Vagina (tissue), 2 donors: Measurements from ENCODE around the gene PTP4A2.

Experiments
- POLR2A ChIP-seq, 2 donors: fragments of 450-650 bp; IDR thresholded peaks; one replicate each; pipeline ENCODE4 v1.6.1; 2017; ENCODE audit warnings: antibody characterized with exemption in 2 of 2, mild to moderate bottlenecking in 2 of 2, moderate library complexity in 2 of 2
- TF ChIP-seq, protein P1 (sequence below), 3 experiments: fragments of 450-650 bp in 2 of 3; fragments of 200-600 bp in 1 of 3; sonication (generic) in 1 of 3; IDR thresholded peaks; one replicate each; pipeline ENCODE4 v1.5.1; 2017 to 2019; ENCODE audit warnings: antibody characterized with exemption in 3 of 3, mild to moderate bottlenecking in 2 of 3, moderate library complexity in 2 of 3

DNA sequence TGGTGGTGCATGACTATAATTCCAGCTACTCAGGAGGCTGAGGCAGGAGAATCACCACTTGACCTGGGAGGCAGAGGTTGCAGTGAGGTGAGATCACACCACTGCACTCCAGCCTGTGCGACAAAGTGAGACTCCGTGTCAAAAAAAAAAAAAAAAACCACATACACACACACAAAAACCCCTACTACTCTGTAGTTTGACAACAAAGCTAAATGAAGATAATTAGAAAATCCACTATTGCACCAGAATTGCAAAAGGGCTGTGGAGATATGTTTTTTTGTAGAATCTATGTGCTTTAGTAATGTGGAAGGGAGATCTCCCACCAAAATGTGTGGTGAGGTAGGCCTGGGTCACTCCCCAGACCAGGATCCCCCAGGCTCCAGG, 43.3 kb upstream of the PTP4A2 start:
- TF ChIP-seq, protein P1, sequence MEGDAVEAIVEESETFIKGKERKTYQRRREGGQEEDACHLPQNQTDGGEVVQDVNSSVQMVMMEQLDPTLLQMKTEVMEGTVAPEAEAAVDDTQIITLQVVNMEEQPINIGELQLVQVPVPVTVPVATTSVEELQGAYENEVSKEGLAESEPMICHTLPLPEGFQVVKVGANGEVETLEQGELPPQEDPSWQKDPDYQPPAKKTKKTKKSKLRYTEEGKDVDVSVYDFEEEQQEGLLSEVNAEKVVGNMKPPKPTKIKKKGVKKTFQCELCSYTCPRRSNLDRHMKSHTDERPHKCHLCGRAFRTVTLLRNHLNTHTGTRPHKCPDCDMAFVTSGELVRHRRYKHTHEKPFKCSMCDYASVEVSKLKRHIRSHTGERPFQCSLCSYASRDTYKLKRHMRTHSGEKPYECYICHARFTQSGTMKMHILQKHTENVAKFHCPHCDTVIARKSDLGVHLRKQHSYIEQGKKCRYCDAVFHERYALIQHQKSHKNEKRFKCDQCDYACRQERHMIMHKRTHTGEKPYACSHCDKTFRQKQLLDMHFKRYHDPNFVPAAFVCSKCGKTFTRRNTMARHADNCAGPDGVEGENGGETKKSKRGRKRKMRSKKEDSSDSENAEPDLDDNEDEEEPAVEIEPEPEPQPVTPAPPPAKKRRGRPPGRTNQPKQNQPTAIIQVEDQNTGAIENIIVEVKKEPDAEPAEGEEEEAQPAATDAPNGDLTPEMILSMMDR (IDR thresholded peaks at IDR 0.05): no peak
- no peak for TF ChIP-seq POLR2A (IDR thresholded peaks at IDR 0.05)
